Activated B cell treated with CpG ODN at 0.5 μM for 24 hours (primary cell): ENCODE results near the gene ST7L. TPM values are rescaled to one million over a fixed set of nuclear protein-coding genes. Genes with fewer than 3 reads are reported as not detected.

Source experiments
- ATAC-seq: fragments of 200-7000 bp; cut with Tn5 transposase; one replicate; pipeline ENCODE4 v1.10.0; 2021; ENCODE audit warnings: low read depth, mild to moderate bottlenecking, moderate library complexity
- CTCF ChIA-PET: fragments of 350-600 bp; sonication (Branson Sonifier 250); formaldehyde crosslinking; loops from one replicate; lab custom pipeline; 2021; ENCODE audit warnings: antibody characterized with exemption; lab: Charles Lee
- POLR2A ChIA-PET: fragments of 350-600 bp; sonication (Branson Sonifier 250); formaldehyde crosslinking; loops from one replicate; lab custom pipeline; 2021; ENCODE audit warnings: antibody characterized with exemption; lab: Charles Lee
- DNase-seq: peaks from one replicate; pipeline ENCODE4 v3.0.0; 2022
- H3K27ac Mint-ChIP-seq: one replicate; pipeline ENCODE4 v1.8.0; 2020; ENCODE audit warnings: mixed read lengths
- H3K27me3 Mint-ChIP-seq: one replicate; pipeline ENCODE4 v1.8.0; 2021; ENCODE audit warnings: mixed read lengths
- H3K36me3 Mint-ChIP-seq: one replicate; pipeline ENCODE4 v1.8.0; 2021; ENCODE audit warnings: low read depth, mixed read lengths
- H3K4me1 Mint-ChIP-seq: one replicate; pipeline ENCODE4 v1.8.0; 2021; ENCODE audit warnings: mixed read lengths
- H3K4me3 Mint-ChIP-seq: one replicate; pipeline ENCODE4 v1.8.0; 2020; ENCODE audit warnings: mild to moderate bottlenecking, mixed read lengths
- H3K9me3 Mint-ChIP-seq: one replicate; pipeline ENCODE4 v1.8.0; 2020; ENCODE audit warnings: mixed read lengths
- CTCF ChIP-seq: fragments of 200-600 bp; IDR thresholded peaks from one replicate; pipeline ENCODE4 v1.8.0; 2022; ENCODE audit warnings: antibody characterized with exemption, mild to moderate bottlenecking
- intact Hi-C: fragments of 100-400 bp; cut with micrococcal nuclease; formaldehyde crosslinking; loops from one replicate; pipeline ENCODE4 v1.15.1; 2024
- total RNA-seq: library from RNA; stranded (reverse); gene quantifications from 2 replicates; pipeline ENCODE4 v1.2.3, GENCODE V29; 2022

Gene ST7L
- total RNA-seq, 1 donor from 2014 or later = 13.8 TPM

GRCh38 chr1:112603541-112603940 is 15.4 kb downstream of the ST7L start:
- DNase-seq (no peak), ATAC-seq (no peak)
- Mint-ChIP-seq H3K27me3 (no peaks in the 10 kb centered on the region), H3K4me1 (peaks cover 6% of the 10 kb centered on the region), H3K27ac (no peak overlapping the region), H3K9me3 (no peaks in the 10 kb centered on the region), H3K36me3 (peaks cover 45% of the 10 kb centered on the region), H3K4me3 (no peak overlapping the region)
- ChIA-PET CTCF (interaction anchor here (1.1 kb wide), 1 partner anchor 10 kb away, joined by 3 read pairs; no protein-coding TSS in a partner anchor), POLR2A (interaction anchor here (0.5 kb wide), 1 partner anchor 13 kb away, joined by 8 read pairs; no protein-coding TSS in a partner anchor)
- intact Hi-C loops = no loop called here
- no peak for TF ChIP-seq CTCF

DNA sequence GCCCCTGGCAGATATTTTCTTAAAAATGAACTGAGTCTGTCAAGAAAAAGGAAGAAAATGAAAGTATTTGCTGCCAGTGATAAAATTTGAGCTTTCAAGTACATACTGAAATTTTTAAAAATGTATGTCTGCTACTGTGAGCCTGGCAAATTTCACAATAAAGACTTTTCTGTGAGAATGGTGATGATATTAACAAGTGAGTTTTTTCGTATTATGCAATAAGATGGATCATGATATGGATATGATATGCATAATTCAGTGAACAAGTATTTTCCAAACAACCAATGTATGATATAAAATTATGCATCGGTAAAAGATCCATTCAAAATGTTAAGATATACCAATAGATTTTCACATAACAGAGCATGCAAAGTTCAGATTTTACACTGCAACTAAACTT is 15.9 kb downstream of the ST7L start:
- DNase-seq (no peak), ATAC-seq (no peak)
- intact Hi-C loops = no loop called here
- H3K27ac Mint-ChIP-seq = no peak overlapping the region
- no peaks in the 10 kb centered on the region for H3K27me3 Mint-ChIP-seq
- H3K36me3 Mint-ChIP-seq = peaks cover 40% of the 10 kb centered on the region
- POLR2A ChIA-PET = interaction anchor here (0.5 kb wide), 1 partner anchor 13 kb away, joined by 8 read pairs; no protein-coding TSS in a partner anchor
- no peak for TF ChIP-seq CTCF
- H3K4me1 Mint-ChIP-seq = peaks cover 6% of the 10 kb centered on the region
- CTCF ChIA-PET = no interaction called here
- no peak overlapping the region for H3K4me3 Mint-ChIP-seq
- no peaks in the 10 kb centered on the region for H3K9me3 Mint-ChIP-seq

DNA sequence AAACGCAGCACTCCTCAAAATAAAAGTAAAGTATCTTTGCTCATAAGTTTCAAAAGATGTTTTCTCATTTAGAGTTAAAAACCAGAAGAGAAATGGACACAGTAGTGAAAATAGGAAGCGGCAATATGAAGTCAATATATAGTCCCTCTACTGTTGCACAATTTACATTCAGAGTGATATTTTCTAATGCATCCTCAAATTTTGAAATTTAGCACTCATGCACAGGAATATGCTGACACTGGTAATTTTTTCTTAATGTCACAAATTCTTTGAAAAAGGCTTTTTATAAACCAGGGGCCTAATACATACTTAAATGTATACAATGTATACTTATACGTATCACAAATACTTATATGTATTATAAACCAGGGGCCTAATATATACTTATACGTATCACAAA is 19.5 kb downstream of the ST7L start:
- POLR2A ChIA-PET = no interaction called here
- intact Hi-C loops = no loop called here
- no peaks in the 10 kb centered on the region for H3K9me3 Mint-ChIP-seq
- no peaks in the 10 kb centered on the region for H3K27me3 Mint-ChIP-seq
- DNase-seq = no peak
- no peak overlapping the region for H3K27ac Mint-ChIP-seq
- H3K4me1 Mint-ChIP-seq = no peaks in the 10 kb centered on the region
- H3K4me3 Mint-ChIP-seq = no peak overlapping the region
- H3K36me3 Mint-ChIP-seq = peaks cover 28% of the 10 kb centered on the region
- no peak for ATAC-seq
- CTCF ChIA-PET = no interaction called here
- TF ChIP-seq CTCF = no peak

DNA sequence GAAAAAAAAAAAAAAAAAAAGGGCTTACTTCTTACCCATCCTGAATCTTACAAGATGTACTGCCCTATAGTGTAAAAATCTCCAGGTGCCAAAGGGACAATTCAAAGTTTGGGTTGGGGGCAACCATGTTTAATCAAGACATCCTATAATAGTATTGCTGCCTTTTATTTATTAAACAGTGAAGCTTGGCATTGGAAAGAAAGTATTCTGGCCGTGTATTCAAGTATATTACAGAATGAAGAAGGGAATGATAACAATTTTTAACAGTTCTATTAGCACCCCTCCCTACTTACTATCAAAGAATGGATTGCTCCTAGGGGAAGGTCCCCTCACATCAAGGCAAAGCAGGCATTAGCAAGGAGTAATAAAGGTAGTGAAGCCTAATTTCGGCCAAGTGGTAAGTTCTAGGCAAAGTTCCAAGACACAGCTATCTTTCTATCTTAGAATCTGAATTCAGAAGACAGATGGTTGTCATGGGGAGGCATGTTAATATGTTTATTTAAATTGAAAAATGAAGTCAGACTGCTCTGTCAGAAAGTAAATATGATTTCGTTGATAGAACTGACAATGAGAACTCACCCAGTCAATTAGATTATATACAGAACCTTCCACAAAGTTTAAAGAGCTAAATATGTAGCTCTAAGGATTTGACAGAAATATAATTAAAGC is 24.6 kb downstream of the ST7L start:
- intact Hi-C loops = no loop called here
- no peaks in the 10 kb centered on the region for H3K27me3 Mint-ChIP-seq
- TF ChIP-seq CTCF = no peak
- peaks cover 2% of the 10 kb centered on the region for H3K9me3 Mint-ChIP-seq
- no peak overlapping the region for H3K27ac Mint-ChIP-seq
- H3K36me3 Mint-ChIP-seq = peaks cover 34% of the 10 kb centered on the region
- CTCF ChIA-PET = no interaction called here
- DNase-seq (no peak), ATAC-seq (no peak)
- no peak overlapping the region for H3K4me3 Mint-ChIP-seq
- H3K4me1 Mint-ChIP-seq = no peaks in the 10 kb centered on the region
- POLR2A ChIA-PET = no interaction called here

- no peak overlapping the region for H3K4me3 Mint-ChIP-seq
- no peaks in the 10 kb centered on the region for H3K27me3 Mint-ChIP-seq
- intact Hi-C loops = no loop called here
- DNase-seq = no peak
- TF ChIP-seq CTCF = no peak
- H3K9me3 Mint-ChIP-seq = peaks cover 2% of the 10 kb centered on the region
- ATAC-seq = no peak
- ChIA-PET CTCF (interaction anchor here (1.0 kb wide), 1 partner anchor 198 kb away, joined by 5 read pairs; no protein-coding TSS in a partner anchor), POLR2A (interaction anchor here (0.5 kb wide), 2 partner anchors 95 to 768 kb away, joined by 3 read pairs; no protein-coding TSS in a partner anchor)
- H3K27ac Mint-ChIP-seq = no peak overlapping the region
- peaks cover 38% of the 10 kb centered on the region for H3K36me3 Mint-ChIP-seq
- H3K4me1 Mint-ChIP-seq = no peaks in the 10 kb centered on the region
These were observed 29.2 kb downstream of the ST7L start for GRCh38 chr1:112589766-112590165.
